CD4-positive, alpha-beta T cell treated with Interleukin-12 subunit alpha and Interleukin-12 subunit beta, for 1 hour (primary cell): ENCODE measurements around the gene CNIH4.
"Not testable (repeated sequence)": the region's sequence is repeated elsewhere in the genome, so short reads cannot be mapped to it uniquely, and the experiment has no call there.

Experiments used
- DNase-seq: peaks from one replicate; pipeline ENCODE4 v3.0.0-alpha.2; 2020

The CNIH4 gene

DNA sequence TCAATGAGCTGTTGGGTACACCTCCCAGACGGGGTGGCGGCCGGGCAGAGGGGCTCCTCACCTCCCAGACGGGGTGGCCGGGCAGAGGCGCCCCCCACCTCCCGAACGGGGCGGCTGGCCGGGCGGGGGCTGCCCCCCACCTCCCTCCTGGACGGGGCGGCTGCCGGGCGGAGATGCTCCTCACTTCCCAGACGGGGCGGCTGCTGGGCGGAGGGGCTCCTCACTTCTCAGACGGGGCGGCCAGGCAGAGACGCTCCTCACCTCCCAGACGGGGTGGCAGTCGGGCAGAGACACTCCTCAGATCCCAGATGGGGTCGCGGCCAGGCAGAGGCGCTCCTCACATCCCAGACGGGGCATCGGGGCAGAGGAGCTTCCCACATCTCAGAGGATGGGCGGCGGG is 7.0 kb upstream of the CNIH4 start:
- DNase-seq: not testable (repeated sequence)

DNA sequence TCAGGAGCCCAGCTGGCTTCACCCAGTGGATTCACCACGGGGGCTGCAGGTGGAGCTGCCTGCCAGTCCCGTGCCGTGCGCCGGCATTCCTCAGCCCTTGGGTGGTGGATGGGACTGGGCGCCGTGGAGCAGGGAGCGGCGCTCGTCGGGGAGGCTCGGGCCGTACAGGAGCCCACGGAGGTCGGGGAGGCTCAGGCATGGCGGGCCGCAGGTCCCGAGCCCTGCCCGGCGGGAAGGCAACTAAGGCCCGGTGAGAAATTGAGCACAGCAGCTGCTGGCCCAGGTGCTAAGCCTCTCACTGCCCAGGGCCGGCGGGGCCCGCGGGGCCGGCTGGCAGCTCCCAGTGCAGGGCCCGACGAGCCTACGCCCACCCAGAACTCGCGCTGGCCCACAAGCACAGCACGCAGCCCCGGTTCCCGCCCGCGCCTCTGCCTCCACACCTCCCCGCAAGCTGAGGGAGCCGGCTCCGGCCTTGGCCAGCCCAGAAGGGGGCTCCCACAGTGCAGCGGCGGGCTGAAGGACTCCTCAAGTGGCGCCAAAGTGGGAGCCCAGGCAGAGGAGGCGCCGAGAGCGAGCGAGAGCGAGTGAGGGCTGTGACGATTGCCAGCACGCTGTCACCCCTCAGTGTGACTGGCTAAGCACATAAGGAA is 4.1 kb upstream of the CNIH4 start:
- not testable (repeated sequence) for DNase-seq

DNA sequence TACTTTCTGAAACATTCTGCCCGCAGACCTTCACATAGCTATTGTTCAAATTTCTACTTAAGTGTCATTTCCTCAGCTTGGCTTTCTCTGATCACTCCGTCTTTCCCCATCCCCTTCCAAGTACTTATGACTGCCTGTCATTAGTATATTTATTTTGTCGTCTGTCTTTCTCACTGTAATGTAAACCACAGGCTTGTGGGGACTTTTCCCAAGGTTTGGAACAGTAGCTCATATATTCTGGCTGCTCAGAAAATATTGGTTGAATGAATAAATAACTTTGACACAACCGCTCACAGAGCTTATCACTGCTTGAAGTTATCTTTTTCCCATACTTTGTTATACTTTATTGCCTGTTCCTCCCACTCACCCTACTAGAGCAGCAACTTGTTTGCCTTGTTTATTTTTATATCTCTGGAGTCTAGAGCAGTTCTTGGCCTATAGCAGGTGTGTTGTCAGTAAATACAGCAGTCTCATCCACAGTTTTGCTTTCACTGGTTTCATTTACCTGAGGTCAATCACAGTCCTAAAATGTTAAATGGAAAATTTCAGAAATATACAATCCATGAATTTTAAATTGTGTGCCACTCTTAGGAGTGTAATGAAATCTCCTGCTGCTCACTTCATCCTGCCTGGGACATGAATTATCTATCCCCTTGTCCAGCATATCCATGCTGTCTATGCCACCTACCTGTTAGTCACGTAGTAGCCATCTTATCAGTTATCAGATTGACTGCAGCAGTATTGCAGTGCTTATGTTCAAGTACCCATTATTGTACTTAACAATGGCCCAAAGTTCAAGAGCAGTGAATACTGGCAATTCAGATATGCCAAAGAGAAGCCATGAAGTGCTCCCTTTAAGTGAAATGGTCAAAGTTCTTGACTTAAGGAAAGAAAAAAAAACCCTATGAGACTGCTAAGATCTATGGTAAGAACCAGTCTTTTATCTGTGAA is 2.4 kb upstream of the CNIH4 start:
- DNase-seq: no peak

DNA sequence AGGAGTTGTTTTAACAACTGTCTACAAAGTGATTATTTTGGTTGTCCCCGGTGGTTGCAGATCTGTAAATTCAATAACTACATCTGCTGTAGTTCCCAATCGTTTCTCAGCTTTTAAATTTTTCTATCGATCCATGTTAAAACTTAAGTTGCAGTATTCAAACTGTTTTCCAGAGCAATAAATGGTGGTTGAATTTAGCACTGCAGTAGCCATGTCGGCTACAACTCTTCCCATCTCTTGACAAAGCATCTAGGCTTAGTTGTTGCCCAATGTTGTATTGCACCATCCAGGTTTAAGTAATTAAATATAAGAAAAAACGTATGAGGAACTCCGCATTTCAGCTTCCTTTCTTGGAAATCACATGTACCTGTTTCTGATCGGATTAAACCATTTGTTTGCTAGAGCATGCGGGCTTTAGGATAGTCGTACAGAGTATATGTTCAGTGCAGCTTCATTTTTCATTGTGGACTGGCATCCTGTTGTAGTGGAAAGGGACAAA is 996 bp downstream of the CNIH4 start:
- DNase-seq: no peak

DNA sequence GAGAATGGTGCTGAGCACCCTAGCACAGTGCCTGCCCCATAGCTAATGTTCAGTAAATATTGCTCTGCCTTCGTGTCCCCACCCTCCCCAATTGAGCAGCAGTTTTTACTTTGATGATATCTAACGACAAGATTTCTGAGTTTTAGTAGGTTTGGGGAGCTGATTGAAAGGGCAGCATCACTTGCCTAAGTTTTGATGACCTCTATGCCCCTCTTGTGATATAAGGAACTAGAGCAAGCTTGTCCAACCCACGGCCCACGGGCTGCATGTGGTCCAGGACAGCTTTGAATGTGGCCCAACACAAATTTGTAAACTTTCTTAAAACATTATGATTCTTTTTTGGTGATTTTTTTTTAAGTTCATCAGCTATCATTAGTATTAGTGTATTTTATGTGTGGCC is 1.6 kb downstream of the CNIH4 start:
- no peak for DNase-seq

DNA sequence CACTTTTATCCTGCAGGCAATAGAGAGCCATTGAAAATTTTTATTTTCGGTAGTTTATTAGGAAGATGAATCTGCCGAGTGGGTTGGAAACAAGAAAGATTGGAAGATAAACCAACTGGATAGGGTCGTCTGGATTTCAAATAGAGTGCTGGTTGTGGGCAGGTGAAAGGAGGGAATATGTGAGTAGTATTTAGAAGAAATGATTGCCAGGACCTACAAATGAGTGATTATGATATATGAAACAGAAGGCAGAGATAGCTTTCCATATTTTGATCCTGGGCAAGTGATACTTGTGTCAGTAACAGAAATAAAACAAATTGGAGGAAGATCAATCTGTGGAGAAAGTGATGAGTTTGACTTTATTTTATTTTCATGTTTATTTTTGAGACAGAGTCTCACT is 2.5 kb downstream of the CNIH4 start:
- no peak for DNase-seq

DNA sequence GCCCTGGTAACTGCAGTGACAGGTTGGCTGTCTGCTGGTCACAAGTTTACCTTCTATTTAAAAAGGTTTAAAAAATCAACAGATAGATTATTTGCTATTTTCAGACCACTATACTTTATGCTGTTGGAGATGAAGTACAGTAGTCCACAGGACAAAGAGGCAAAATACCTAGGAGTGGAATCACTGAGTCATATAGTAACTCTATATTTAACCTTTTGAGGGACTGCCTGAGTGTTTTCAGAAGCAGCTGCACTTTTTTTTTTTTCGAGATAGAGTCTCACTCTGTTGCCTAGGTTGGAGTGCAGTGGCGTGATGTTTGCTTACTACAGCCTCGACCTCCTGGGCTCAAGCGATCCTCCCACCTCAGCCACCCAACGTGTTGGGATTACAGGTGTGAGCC is 11.7 kb downstream of the CNIH4 start:
- DNase-seq: no peak

DNA sequence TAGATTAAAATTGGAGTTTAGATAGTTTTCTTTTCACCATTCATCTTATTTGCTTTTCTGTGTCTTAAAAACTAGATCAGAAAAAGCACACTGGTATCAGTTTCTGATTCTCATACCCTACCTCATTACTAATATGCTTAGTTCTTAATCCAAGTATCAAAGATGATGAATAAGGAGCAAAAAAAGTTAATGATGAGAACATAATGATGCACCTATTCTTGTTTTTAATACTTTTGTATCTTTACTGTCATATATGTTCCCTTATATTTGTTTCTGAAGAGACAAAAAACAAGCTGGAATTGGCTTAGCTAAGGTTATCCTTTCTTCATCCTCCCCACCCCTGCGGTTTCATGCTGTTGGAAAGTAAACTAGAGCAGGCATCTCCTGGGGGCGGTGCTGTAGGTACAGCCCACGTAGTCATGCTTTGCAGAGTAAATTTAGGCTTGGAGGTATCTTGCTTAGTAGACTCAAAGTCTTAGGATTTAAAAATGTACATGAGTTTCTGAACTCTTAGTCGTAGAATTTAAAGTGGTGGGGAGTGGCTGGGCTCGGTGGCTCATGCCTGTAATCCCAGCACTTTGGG is 16.4 kb downstream of the CNIH4 start:
- DNase-seq: no peak

DNA sequence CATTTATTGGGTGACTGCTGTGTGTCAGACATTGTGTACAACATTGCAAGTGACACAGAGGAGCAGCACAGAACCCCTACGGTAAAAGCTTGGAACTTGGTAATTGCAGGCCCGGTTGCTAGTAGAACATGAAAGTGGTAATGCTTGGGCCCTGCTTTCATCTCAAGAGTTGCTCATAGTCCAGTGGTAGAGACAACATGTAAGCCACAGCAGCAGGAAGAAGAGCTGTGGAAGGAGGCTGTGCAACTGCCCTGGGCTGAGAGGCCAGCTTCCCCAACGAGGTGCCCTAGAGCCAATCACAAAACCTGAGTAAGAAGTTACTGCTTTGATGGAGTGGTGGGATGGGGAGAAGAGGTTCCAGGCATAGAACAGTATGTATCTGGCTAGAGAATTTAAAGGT is 18.4 kb downstream of the CNIH4 start:
- no peak for DNase-seq

DNA sequence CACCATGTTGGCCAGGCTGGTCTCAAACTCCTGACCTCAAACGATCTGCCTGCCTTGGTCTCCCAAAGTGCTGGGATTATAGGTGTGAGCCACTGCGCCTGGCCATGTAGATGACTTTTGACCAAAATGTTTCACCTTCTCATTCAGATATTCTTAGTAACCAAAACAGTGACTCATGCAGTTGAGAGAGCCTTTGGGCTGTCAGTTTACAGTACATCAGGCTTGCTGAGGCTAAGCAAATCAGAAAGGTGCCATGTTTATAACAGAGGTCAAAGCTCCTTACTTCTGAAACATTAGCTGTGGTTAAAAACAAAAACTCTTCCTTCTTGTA is 21.0 kb downstream of the CNIH4 start:
- peak; percentile 30 for DNase-seq

DNA sequence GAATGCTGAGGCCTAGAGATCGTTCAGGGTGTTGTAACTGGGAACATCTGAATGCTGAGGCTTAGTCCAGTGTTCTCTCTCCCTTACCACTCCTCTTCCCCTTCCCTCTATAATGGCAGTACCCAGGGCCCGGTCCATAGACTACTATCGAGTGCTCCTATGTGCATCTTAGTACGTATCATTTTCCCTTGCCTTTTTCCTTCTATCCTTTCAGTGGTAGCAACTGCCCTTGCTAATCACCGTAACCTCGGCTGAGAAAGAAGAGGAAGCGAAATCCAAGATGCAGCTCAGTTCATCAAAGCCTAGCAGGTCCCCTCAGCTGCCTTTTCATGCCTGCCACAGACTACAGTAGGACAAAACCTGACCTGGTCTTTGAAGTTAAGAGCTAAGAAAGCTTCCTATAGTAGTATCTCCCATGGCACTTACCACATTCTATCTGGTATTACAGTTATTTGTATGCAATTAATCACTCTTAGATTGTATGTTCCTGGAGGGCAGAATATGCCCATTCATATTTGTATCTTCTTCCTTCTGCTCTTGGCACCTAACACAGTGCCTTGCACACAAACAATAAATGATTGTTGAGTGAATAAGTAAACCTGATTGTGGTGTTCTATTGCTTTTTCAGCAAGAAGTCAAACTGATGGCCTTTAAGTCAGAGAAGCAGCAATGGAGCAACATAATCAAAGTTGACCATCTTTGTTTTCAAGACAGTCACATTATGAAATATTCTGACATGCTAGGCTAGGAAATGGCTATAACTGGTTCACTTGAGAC is 22.4 kb downstream of the CNIH4 start:
- no peak for DNase-seq

DNA sequence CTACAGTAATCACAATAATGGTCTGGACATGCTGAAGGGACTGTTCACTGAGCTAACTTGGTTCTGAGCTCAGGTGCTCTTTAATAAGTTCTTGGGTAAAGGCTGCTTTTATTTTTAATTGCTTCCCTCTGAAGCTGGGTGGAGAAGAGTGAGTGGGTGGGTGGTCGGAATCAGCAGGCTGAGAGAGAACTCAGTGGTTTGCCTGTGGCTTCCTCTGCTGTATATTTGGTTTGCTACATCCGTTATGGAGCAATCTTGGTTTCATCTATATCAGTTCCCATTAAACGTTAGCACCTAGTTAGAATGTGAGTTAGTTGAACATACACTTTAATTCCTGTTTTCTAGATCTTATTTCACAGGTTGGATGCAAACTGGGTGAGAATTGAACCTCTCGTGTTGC is 23.3 kb downstream of the CNIH4 start:
- peak; percentile 66 for DNase-seq

DNA sequence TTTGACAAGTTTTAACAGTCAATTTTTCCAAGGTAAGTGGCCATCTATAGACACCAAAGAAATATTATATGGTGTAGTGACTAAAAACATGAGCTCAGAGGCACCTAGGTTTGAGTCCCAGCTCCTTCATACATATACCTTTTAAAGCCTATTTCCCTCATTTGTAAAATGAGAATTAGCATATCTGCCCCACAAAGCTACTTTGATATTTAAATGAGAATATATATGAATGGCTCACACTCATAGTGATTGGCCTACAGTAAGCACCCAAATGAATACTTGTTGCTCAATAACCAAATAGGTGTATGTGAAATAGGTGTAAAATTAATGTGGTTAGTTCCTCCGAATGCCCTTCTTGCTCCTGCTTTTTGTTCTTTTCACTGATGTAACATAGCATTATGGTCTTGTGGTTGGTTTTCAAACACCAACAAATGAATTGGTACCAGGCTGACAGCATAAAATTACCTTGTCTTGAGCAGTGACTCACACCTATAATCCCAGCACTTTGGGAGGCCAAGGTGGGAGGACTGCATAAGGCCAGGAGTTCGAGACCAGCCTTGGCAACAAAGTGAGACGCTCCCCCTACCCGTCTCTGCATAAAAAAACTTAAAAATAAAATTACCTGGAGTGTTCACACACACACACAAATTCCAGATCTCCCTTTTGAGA is 25.3 kb downstream of the CNIH4 start:
- DNase-seq: no peak

DNA sequence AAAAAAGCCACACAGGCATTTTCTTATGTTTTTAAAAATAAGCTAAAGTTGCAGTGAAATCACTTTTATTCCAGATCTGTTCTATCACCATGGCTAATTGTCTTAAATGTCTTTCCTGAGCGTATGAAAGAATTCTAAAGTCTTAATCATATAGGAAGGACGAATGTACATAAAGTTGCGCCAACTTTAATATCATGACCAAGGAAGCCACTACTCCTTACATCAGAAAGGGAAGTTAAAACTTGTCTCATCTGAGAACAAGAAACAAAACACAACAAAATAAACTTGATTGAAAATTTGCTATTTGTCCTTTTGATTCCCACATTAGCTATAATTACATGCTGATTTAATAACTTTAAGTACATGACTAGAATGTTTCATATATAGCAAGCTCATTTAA is 26.5 kb downstream of the CNIH4 start:
- DNase-seq: no peak

DNA sequence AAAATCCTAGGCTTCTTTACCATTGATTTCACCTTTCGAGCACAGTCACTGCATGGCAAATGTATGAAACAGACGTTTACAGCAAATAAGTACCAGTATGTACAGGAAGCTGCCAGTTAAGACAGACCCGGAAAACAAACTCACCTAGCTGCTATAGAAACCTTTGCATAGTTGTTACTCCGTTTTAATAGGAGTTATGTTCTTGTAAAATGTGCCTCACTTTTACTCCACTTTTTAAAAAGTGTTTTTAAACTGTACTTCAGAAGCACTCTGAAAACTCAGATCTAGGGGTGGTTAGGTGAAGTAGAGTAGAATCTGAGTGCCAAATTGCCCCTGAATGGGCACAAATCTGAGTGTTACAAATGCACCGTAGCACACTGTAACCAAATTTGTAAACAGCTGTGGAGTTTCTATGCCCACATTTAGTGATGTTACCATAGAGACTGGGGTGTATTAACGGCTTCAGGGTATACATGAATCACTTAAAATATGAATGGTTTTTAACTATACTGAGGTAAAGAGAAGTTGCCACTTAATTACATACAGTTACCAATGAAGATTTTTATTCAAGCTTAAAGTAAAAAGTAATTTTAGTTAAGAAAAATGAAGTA is 30.7 kb downstream of the CNIH4 start:
- peak; percentile 45 for DNase-seq

DNA sequence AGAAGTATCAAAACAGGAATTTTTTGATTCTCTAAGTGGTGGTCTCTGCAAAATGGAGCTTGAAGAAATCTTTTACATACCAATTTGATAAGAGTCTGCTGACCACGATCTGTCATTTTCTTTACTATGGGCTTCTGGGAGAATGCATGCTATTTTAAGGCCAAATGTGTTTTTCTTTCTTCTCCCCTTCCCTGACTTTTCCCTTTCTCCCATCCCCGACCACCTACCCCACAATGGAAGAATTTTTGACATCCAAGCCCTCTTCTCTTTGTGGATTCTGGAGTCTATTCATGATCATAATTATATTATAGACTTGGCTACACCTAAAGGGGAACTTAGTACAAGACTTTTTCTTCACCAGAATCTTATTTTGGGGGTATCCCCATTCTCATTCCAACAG is 31.3 kb downstream of the CNIH4 start:
- no peak for DNase-seq

DNA sequence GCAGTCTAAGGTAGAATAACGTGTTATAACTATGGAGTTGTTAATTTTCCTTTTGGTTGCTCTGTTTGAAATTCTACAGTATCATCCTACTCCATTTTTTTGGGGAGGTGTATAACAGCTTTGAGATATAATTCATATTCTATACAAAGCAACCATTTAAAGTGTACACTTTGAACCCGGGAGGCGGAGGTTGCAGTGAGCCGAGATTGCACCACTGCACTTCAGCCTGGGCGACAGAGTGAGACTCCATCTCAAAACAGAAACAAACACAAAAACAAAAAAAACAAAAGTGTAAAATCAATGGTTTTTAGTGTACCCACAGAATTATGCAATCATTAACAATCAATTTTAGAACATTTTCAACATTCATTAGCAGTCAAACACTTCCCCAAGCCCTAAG is 33.8 kb downstream of the CNIH4 start:
- no peak for DNase-seq

DNA sequence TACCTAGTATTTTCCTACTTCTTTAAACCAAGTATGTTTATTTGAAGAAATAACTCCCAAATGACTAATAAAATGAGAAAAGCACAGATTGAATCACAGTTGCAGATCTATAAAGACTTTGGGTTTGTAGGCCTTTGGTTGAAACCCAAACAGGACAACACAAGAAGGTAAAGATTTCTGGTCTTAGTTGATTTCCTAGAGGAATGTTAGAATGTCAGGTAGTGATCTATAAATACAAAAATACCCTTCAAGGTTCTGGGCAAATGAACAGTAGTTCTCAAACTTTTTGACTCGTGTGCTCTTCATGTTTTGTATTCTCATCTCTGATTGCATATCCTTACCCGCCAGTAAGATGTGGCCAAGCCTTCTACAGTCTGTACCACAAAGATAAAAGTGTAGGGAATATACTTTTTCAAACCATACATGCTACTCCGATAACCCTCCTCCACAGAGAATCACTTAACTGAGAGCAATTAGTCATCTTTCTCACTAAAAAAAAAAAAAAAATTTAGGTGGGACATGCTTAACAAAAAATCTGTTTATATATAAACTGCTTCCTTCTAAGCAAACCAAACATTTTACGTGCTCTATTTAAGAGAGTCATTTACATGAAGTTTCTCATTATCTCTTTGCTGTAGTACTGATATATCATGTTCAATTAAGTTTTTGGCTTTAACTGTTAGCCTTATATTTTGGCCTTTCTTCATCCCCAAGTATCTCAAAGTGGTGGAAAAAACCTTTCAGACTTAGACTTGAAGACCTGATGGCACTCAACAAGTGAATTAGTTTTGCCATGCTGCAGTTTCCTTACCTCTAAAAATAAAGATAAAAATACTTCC is 36.0 kb downstream of the CNIH4 start:
- no peak for DNase-seq

DNA sequence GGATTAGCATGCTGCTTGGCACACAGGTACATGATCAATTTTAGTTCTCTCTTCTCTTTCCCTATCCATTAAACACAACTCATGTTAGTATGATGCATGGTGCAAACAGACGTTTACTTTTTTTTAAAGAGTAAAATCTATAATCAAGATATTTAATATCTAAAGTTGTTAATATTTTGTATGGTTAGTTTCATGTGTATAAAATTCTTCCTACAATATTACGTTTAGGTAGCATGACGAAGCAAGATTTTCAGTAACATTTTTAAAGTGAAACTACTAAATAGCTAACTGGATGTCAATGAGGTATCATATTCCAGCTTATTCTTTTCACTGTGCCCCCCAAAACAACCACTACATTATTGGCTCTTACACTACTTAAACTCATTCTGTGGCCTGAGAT is 36.6 kb downstream of the CNIH4 start:
- DNase-seq: no peak

DNA sequence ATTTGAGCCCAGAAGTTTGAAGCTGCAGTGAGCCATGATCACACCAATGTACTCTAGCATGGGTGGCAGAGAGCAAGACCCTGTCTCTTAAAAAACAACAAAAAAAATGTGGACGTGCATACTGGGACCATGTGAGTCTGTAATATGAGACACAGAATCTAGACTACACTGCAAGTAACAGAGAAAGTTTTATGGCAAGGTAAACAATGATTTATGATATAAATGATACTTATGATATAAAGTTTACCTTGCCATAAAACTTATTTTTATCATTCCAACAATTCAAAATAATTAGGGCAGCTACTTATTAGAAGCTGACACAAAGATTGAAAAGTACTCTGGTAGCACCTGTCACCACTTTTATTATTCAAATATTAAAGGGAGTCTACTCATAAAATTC is 43.2 kb downstream of the CNIH4 start:
- no peak for DNase-seq

DNA sequence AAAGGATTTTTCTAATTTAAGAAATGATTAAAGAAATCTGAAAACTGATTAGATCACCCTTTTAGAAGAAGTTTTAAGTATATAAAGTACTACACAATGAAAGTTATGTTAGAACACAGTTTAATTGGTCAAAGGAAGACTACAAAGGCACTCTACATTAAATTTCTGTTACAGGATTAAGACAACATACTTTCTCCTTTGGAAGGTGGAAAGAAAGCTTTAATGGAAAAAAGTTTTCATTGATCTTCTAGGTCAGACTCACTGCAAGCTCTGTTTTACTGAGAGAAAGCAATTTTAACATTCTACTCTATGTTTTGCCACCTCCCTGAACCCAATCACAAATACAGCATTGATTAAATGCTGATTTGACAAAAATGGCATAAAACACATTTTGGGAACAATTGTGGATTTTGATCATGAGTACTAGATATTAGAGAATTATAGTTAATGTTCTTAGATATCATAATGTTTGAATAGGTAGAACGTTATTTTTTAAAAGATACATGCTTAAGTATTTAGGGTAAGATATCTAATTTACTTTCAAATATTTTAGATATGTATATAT is 45.9 kb downstream of the CNIH4 start:
- DNase-seq: no peak
